ENCODE measurements around the gene RCBTB1. TPM values are rescaled to one million over a fixed set of nuclear protein-coding genes. Genes with fewer than 3 reads are reported as not detected.
"Not testable (repeated sequence)": the region's sequence is repeated elsewhere in the genome, so short reads cannot be mapped to it uniquely, and the experiment has no call there.

RCBTB1 gene
- total RNA-seq, 1 donor from 2014 or later = 14.2 TPM

DNA sequence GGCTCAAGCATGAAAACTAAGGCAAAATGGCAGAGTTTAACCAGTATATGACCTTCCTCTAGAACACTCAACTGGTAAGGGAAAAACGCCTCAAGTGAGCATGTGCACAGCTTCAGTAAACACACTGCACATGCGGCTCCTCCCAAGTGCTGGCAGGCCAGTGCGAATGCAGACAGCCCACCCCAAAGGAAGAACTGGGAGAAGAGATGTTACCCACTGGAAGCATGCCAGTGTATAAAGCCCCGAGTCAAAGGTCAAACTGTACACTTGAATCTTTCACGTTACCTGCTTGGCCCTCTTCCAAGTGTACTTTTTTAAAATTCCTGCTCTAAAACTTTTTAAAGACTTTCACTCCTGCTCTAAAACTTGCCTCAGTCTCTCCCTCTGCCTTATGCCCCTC, 19.2 kb upstream of the RCBTB1 start:
- no peak for DNase-seq

DNA sequence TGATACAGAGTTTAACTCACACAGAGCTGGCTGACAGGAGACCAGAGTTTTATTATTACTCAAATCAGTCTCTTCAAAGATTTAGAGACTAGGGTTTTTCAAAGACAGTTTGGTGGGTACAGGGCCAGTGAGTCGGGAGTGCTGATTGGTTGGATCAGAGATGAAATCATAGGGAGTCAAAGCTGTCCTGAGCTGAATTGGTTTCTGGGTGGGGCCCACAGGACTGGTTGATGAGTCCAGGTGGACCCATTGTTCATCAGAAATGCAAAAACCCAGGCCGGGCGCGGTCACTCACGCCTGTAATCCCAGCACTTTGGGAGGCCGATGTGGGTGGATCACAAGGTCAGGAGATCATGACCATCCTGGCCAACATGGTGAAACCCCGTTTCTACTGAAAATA, 17.3 kb upstream of the RCBTB1 start:
- not testable (repeated sequence) for DNase-seq

DNA sequence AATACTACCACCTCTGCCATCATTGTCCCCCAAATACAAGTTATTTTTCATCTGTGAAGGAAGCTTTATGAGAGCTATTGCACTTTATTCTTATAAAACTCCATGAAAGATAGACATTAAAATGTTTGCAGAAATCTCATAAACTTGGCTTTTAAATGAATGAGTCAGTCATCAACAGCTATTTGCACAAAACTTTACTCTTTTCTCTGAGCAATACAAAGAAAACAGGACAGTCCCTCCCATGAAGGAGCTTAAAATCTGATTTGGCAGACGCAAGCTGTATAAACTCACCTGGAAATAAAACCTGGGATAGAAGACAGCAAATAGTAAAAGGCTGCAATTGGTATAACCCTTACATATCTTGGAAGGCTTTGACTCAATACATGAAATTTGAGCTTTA, 16.6 kb upstream of the RCBTB1 start:
- DNase-seq = no peak

DNA sequence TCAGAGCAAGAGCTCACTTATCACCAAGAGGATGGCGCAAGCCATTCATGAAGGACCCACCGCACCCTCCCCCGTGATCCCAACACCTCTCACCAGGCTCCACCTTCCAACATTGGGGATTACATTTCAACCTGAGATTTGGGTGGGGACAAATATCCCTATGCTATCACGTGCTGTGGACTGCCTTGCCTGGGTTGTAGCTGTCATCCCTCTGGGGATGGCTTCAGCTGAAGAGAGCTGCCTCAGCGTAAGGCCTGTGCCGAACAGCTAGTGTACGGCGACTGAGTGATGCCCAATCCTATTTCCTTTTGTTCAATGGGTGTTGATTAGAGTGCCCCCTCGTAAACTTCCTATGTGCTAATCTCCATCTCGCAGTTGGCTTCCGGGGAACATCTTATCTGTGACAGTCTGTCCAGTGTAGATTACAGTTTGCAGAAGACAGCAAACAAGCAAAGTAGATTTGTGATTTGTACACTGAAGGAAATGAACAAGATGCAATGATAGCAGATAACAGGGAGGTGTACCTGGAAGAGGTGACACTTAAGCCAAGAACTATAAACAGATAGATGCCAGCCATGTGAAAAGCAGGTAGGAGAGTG, 11.8 kb upstream of the RCBTB1 start:
- no peak for DNase-seq

DNA sequence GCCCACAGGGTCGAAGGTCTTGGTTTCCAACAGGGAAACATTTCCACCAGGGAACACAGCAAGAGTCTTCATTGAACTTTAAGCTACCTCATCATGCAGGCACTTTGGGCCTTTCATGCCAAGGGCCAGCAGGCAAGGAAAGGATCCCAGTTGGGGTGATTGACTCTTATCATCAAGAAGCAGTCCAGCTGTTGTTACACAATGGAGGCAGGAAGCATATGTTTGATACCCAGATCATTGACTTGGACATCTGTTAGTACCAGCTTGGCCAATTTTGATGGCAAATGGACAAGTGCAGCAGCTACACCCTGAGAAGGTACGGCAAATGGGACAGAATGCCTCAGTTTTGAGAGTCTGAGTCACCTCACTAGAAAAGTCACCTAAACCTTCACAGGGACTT, 10.9 kb upstream of the RCBTB1 start:
- DNase-seq = no peak

DNA sequence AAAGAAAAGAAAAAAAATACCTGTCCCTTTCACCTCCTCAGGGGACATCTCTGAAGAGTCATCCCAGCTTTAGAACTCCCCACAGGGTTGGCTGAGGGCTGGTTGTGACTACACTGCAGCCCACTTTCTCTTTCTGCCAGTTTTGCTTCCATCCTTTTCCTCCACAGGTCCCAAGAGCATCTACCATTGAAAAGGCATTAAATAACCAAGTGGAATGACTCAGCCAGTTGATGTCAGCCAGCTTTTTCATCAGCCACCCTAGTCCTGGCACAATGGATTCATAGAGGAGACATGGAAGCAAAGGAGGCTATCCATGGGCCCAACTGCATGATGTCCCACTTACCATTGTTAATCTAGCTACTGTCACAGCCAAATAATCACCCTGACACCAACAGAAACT, 9.2 kb upstream of the RCBTB1 start:
- no peak for DNase-seq

DNA sequence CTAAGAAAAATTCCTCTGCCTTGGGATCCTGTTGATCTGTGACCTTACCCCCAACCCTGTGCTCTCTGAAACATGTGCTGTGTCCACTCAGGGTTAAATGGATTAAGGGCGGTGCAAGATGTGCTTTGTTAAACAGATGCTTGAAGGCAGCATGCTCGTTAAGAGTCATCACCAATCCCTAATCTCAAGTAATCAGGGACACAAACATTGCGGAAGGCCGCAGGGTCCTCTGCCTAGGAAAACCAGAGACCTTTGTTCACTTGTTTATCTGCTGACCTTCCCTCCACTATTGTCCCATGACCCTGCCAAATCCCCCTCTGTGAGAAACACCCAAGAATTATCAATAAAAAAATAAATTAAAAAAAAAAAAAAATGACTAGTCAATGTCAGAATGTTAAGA, 8.5 kb upstream of the RCBTB1 start:
- DNase-seq = not testable (repeated sequence)

DNA sequence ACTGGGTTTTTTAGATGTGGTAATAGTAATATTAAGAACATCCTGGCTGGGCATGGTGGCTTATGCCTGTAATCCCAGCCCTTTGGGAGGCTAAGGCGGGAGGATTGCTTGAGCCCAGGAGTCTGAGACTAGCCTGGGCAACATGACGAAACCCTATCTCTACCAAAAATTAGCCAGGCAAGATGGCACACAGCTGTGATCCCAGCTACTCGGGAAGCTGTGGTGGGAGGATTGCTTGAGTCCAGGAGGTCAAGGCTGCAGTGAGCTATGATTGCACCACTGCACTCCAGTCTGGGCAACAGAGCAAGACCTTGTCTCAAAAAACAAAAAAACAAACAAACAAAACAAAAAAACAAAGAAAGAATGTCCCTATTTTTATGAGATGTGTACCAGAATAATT, 5.4 kb upstream of the RCBTB1 start:
- not testable (repeated sequence) for DNase-seq

DNA sequence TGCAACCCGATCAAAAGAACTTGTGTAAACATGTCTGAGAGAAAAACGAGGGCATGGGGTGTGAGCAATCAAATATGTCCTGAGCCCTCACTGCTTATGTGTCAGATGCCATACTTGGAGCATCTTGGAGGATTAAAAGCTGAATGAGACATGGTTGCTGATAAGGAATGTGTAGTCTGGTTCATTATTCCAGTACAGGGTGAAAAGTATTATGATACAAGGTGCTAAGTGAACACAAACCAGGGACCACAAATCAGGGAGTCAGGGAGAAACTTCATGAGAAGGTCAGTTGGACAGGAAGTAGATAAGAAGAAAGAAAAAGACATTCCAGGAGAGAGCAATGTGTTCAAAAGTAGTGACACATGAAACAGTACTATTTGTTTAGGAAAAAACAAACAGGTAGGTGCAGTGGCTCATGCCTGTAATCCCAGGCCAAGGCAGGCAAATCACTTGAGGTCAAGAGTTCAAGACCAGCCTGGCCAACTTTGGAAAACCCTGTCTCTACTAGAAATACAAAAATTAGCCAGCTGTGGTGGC, 2.0 kb upstream of the RCBTB1 start:
- no peak for DNase-seq

DNA sequence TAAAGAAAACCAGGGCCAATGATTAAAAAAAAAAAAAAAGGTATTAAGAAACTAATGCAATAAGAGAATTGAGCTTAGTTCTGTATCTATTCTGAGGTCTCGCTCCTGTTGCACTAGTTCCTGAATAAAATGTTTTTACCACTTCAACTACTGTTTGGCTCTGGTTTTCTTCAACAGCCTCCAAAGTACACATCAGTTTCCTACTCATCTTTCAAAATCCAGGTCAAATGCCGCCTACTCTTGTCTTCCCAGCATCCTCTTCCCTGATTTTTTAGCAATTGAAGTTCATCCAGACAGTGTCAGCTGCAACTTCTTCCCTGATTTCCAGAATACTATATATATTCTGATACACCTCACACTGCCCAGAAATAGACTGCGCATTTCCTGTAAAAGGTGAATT, 1.4 kb upstream of the RCBTB1 start:
- DNase-seq = no peak

DNA sequence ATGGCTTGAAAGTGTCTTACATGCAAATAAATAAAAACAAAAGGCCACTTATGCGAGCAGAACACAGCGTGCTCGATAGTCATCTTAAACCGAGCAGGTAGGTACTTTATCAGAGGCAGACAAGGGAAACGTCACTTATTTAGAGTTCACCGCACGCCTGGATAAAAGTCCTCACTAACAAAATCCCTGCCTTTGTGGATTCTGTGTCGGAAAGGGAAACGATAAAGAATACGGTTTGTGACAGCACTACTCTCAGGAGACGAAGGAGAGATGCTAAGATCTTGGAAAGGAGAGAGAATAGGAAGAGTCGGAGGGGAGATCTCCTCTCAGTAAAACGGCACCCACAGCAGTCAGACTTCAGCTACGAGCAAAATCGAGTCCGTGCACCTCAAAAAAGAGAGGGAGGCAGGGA, 581 bp downstream of the RCBTB1 start:
- no peak for DNase-seq

DNA sequence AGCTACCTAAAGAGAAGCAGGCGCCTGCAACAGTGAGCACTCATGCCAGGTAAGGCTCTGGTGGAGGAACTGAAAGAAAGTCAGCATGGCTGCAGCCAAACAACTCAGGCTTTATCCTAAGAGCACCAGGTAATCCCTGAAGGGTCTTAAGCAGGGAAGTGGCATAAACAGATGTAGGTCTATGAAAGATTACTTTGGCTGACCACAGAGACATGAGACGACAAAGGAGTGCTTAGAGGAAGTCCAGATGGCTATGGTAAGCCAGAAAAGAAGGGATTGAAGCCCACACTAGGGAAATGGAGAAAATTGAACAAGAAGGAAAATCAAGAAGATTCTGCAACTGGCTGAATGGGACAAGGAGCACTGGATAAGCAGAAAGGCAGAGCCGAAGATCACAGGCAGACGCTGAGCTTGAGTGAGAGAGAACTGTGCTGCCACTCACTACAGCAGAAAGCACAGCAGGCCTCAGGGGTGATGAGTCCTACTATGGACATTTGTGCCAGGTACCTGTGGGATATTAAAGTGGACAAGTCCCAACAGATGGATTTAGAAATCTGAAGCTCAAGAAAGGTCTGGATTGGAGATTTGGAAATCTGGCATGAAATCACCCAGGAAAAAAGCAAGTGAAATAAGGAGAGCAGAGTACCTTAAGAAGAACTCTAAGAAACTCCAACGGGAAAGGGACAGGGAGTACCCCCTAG, 4.2 kb downstream of the RCBTB1 start:
- DNase-seq = no peak

DNA sequence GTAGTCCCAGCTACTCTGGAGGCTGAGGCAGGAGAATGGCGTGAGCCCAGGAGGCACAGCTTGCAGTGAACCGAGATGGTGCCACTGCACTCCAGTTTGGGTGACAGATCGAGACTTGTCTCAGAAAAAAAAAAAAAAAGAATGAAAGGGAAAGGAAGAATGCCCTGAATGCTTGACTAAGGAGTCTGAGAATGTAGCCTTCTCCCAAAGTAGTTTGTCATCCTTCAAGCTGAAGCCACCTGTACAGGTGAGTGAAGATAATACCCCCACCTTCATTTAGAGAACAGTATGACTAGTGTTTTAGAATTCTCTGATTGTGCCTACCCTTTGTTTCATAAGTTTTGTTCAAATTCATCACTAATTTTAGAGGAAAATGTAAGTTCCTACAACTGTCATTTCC, 5.9 kb downstream of the RCBTB1 start:
- no peak for DNase-seq

DNA sequence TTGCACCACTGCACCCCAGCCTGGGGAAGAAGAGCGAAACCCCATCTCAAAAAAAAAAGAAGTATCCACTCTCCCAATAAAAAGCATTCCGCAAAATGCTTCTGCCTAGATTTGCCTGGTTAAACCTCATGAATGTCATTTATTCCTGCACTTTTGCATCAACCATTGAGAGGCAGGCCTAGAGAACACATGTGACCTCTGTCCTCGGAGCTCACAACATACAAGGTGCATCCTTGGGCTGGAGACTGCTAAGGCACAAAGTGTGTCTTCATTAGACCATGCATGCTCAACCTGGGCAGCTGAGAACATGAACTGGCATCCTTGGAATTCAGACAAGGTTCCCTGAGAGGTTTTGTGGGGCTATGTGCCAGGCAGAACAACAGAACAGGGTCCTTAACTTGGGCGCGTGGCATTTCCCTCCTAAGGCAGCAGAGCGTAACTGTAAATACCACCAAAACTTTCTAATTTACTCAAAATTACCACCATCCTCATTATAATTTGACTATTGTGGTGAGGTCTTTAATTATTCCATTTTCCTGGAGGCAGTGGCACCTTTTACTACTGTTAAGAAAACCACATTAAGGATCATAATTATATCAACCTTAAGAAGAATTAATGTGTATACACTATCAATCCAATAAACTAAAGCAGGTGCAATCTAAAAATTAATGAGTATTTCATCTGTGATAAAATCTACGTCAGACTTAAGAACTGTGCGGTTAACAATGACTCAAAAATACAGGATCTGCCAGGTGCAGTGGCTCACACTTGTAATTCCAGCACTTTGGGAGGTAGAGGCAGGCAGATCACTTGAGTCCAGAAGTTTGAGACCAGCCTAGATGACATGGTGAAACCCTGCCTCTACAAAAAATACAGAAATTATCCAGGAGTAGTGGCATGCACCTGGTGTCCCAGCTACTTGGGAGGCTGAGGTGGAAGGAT, 13.8 kb downstream of the RCBTB1 start:
- DNase-seq = no peak

DNA sequence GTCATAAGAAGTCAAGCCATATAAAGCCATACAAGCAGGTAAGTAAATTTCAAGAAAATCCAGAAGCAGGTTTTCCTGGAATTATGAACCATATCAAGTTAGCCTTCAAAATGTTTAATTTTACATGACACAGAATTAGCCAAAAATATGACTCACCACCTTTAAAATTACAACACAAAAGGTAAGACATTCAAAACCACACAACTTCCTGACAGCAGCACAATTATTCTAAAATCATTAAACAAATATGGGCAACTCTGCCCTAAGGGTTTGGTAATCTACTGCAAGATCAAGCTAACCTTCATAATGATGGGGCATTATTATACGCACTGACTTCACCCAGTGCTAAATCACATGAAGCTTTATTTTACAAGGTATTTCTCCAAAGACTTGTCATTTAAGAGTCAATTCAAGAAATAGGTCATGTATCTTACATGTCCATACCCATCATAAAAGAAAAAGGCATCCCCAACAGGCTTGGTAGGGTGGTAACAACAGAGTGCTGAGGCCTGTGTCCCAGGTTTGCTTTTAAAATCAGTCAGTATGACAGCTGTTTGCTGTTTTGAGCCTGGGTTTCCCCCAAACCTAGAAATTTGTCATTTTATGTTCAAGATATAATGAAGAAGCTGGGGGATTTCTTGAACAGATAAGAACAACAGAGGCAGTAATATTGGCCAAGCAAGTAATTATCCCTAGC, 15.2 kb downstream of the RCBTB1 start:
- DNase-seq = no peak

DNA sequence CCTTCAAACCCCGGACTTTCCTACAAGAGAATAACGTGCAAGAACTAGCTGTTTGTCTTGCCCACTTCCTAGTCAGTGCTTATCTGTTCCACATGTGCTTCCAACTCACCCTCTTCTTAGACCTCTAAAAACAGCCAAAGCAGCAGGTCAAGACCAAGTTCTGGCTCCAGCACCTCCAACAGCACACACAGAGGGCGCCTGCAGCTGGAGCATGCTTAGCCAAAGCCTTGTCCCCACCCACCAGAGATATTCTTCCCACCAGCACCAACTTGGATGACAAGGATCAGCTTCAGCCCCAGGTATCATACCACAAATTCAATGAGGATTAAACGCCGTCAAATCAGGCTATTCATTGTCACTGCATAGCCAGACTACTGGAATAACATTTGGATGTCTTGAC, 17.9 kb downstream of the RCBTB1 start:
- DNase-seq = no peak

DNA sequence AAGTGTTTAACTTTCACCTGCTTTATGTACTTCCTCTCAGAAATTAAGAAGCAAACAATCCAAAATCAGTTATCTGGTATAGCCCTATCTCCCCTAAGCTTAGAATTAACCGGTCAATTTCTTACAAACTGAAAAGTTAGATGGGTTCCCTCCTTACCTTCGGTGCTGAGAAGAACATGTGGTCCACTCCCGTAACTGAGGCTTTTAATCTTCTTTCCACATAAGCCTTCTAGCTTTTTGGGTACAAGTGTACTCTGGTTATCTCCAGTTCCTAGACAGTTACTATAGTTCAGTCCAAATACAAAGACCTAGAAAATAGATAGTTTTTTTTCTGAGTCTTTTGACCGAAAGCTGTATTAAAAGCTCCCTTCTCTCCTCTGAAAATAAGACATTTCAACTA, 18.9 kb downstream of the RCBTB1 start:
- no peak for DNase-seq

DNA sequence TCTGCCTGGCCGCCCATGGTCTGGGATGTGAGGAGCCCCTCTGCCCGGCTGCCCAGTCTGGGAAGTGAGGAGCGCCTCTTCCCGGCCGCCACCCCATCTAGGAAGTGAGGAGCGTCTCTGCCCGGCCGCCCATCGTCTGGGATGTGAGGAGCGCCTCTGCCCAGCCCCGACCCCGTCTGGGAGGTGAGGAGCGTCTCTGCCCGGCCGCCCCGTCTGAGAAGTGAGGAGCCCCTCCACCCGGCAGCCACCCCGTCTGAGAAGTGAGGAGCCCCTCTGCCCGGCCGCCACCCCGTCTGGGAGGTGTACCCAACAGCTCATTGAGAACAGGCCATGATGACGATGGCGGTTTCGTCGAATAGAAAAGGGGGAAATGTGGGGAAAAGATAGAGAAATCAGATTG, 19.9 kb downstream of the RCBTB1 start:
- DNase-seq = not testable (repeated sequence)

DNA sequence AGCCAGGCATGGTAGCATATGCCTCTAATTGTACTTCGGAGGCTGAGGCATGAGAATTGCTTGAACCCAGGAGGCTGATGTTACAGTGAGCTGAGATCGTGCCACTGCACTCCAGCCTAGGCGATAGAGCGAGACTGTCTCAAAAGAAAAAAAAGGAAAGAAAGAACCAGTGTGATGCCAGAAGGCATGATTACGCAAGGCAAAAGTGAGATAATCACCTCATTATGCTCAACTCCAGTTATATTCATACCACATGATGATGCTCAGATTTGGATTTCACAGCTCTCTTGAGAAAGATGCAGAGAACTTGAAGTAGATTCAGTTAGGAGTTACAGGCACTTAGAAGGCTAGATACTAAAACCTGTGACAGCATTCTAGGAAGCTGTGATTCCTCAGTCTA, 21.8 kb downstream of the RCBTB1 start:
- DNase-seq = no peak

DNA sequence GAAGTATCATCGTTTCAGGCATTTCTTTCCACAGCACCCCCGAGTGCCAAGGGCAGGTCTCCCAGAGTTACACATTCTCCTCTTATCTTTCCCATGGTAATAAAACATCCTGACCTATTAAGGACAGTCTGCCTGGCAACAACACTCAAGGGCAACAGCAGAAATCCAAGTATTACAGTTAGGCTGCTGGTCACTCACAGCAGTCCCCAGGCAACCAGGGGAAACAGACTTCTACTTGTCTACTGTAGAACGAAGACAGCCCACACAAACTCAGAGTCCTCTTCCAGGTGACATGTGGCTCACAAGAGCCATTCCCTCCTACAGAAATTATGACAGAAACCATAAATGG, 24.3 kb downstream of the RCBTB1 start:
- no peak for DNase-seq

DNA sequence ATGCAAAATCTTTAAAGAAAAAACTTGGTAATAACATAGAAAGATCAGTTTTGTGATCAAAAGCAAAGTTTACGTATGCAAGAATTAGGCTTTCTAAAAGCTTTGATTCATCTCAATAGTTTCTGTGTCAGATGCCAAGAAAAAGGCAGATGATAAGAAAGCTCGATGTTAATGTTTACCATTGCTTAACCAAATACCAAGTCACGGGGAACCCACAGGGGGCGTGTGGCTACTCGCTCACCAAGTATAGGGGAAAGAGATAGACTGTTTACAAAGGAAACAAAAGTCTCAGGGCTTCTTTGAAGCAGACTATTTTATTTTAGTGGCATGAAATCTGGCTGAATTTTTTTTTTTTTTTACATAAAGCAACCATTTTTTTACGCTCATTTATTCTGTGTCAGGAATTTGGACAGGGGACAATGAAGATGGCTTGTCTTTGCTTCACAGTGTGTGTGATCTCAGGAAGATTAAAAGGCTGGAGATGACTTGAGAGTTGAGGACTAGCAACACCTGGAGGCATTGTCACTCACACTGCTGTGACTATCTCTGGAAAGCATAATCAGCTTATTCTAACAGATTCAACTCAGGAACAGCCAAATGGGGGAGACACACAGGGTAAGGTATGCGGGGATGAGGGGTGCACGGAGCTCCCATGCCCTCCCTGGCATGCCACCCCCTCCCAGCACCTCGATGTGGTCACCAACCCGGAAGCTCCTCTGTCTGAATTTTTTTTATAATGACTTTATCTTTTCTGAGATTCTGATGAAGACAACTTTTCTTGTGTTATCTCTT, 24.9 kb downstream of the RCBTB1 start:
- no peak for DNase-seq

DNA sequence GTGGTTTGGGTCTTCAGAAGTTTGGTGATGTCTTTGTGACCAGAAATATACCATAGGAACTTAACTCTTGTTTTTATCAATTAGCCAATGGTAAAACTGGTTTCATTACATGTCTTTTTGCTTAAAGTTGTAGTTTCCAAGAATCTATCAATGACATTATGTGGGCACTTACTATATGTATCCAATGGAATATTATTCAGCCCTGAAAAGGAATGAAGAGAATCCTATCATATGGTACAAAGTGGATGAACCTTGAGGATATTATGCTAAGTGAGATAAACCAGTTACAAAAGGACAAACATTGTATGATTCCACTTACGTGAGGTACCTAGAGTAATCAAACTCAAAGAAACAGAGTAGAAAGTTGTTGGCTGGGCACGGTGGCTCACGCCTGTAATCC, 26.4 kb downstream of the RCBTB1 start:
- DNase-seq = no peak

All from occipital lobe (tissue), 2 donors.